ENCODE data around the gene CARNS1. TPM values are rescaled to one million over a fixed set of nuclear protein-coding genes. Genes with fewer than 3 reads are reported as not detected.

The CARNS1 gene
- total and polyA plus RNA-seq, 2 donors (not counting 1 experiment from before 2014, with no cell fraction given): 0.05 to 0.17 TPM

DNA sequence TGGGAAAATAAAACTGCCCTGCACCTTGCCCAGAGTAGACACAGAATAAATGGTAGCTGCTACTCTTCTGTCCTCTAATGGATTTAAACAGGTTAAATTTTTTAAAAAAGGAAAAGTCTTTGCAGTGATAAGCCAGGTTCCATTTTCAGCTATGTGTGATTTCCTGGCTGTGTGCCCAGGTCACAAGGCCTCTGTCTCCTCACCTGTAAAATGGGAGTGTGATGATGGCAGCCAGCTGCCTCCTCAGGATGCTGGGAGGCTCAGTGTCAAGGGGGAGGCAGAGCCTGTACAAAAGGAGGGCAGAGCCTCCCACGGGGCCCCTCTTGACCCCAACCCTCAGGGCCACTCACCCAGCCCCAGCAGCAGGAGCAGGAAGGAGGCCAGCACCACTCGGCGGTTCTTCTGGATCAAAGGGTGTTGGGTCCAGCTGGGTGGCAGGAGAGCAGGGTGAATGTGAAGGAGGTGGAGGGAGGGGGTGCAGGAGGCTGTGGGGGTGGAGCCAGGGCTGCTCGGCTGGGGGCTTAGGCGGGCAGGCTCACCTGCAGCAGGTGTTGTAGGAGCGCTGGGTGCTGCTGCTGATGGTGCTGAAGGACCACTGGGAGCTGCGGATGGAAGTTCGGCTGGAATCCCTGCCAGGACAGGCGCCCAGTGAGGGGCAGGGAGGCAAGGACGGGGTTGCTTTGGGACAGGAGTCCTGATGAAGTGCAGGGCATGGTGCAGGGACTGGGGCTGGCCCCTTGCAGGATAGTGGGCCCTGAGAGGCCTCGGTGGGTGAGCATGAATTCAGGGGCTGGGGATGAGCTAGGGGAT is 51.7 kb downstream of the CARNS1 start:
- Histone ChIP-seq H4K20me1 (ENCODE audit: control insufficient read depth, extremely low read depth, insufficient read depth, low read length) (no peaks in the 10 kb centered on the region), H3K9me3 (ENCODE audit: control insufficient read depth, insufficient read depth, low read depth, low read length) (no peaks in the 10 kb centered on the region), H3K27ac (ENCODE audit: insufficient read depth, low read length) (no peak overlapping the region), H3K4me1 (ENCODE audit: control insufficient read depth, extremely low read depth, insufficient read depth, low read length) (peaks cover 6% of the 10 kb centered on the region), H2AFZ (ENCODE audit: low read length) (no peak overlapping the region), H3K27me3 (ENCODE audit: control insufficient read depth, insufficient read depth, low read length) (no peaks in the 10 kb centered on the region), H3K79me2 (ENCODE audit: control insufficient read depth, insufficient read depth, low read length) (no peaks in the 10 kb centered on the region), H3K4me2 (ENCODE audit: extremely low read depth, insufficient read depth, low read length) (no peak overlapping the region), H3K36me3 (ENCODE audit: control insufficient read depth, insufficient read depth, low read length) (no peaks in the 10 kb centered on the region), H3K4me3 (replicated peaks in 1 of 4; ENCODE audit: control extremely low read depth in 1 of 4, insufficient read depth in 1 of 4, low read depth in 3 of 4, low read length in 4 of 4) (no peak overlapping the region), H3K9ac (ENCODE audit: insufficient read depth, low read length) (no peak overlapping the region)
- no peak for TF ChIP-seq EZH2 (IDR thresholded peaks at IDR 0.05; ENCODE audit: low read length, missing control alignments)
- TF ChIP-seq, protein P1, sequence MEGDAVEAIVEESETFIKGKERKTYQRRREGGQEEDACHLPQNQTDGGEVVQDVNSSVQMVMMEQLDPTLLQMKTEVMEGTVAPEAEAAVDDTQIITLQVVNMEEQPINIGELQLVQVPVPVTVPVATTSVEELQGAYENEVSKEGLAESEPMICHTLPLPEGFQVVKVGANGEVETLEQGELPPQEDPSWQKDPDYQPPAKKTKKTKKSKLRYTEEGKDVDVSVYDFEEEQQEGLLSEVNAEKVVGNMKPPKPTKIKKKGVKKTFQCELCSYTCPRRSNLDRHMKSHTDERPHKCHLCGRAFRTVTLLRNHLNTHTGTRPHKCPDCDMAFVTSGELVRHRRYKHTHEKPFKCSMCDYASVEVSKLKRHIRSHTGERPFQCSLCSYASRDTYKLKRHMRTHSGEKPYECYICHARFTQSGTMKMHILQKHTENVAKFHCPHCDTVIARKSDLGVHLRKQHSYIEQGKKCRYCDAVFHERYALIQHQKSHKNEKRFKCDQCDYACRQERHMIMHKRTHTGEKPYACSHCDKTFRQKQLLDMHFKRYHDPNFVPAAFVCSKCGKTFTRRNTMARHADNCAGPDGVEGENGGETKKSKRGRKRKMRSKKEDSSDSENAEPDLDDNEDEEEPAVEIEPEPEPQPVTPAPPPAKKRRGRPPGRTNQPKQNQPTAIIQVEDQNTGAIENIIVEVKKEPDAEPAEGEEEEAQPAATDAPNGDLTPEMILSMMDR (conservative IDR thresholded peaks at IDR 0.05 in 1 of 2, IDR thresholded peaks at IDR 0.05 in 1 of 2; ENCODE audit: low read depth in 1 of 2, low read length in 2 of 2): no peak
- no peak for DNase-seq (ENCODE audit: low read depth in 2 of 2)

DNA sequence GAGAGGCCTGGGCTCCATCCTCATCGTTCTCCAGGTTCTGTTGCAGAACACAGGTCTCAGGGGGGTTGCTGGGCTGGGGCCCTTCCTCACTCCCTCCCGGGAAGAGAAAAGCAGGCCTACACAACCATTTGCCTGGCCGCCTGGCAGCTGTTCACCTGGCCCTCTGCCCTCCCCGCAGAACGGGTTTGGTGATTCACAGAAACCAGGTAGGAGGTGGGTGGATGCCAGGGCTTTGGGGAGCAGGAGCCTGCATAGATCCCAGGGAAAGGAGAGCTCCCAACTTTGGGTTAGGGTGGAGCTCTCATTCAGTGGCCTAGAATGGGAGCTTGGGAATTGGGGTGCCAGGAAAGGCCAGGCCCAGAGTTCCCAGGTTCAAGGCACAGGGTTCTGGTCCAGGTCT is 52.6 kb downstream of the CARNS1 start:
- no peaks in the 10 kb centered on the region for H3K79me2 ChIP-seq (ENCODE audit: control insufficient read depth, insufficient read depth, low read length)
- H3K4me3 ChIP-seq (replicated peaks in 1 of 4; ENCODE audit: control extremely low read depth in 1 of 4, insufficient read depth in 1 of 4, low read depth in 3 of 4, low read length in 4 of 4): peak overlapping the region; percentile 58 to 91 (median 78)
- no peaks in the 10 kb centered on the region for H4K20me1 ChIP-seq (ENCODE audit: control insufficient read depth, extremely low read depth, insufficient read depth, low read length)
- peak overlapping the region; percentile 75 for H3K4me2 ChIP-seq (ENCODE audit: extremely low read depth, insufficient read depth, low read length)
- TF ChIP-seq, protein P1 (conservative IDR thresholded peaks at IDR 0.05 in 1 of 2, IDR thresholded peaks at IDR 0.05 in 1 of 2; ENCODE audit: low read depth in 1 of 2, low read length in 2 of 2): no peak
- TF ChIP-seq EZH2 (IDR thresholded peaks at IDR 0.05; ENCODE audit: low read length, missing control alignments): no peak
- H2AFZ ChIP-seq (ENCODE audit: low read length): no peak overlapping the region
- no peaks in the 10 kb centered on the region for H3K9me3 ChIP-seq (ENCODE audit: control insufficient read depth, insufficient read depth, low read depth, low read length)
- no peak overlapping the region for H3K27ac ChIP-seq (ENCODE audit: insufficient read depth, low read length)
- peak in 1 of 2 donors; percentile 44 for DNase-seq (ENCODE audit: low read depth in 2 of 2)
- no peaks in the 10 kb centered on the region for H3K36me3 ChIP-seq (ENCODE audit: control insufficient read depth, insufficient read depth, low read length)
- H3K4me1 ChIP-seq (ENCODE audit: control insufficient read depth, extremely low read depth, insufficient read depth, low read length): peaks cover 6% of the 10 kb centered on the region
- H3K9ac ChIP-seq (ENCODE audit: insufficient read depth, low read length): peak overlapping the region; percentile 79
- H3K27me3 ChIP-seq (ENCODE audit: control insufficient read depth, insufficient read depth, low read length): no peaks in the 10 kb centered on the region

DNA sequence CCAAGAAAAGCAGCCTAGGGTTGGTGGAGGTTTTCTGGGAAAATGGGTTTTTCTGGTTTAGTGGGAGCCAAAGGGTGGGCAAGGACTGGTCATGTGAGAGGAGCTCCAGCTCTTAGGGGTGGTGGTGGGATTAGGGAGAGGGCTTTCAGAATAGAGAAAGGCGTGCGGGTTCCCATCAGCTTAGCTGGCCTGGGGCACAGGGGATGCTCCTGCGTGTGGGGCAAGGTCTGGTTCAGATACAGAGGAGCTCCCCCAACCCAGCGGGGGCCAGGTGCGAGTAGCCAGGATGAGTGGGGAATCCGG is 52.9 kb downstream of the CARNS1 start:
- peak overlapping the region; percentile 58 to 91 (median 78) for H3K4me3 ChIP-seq (replicated peaks in 1 of 4; ENCODE audit: control extremely low read depth in 1 of 4, insufficient read depth in 1 of 4, low read depth in 3 of 4, low read length in 4 of 4)
- H3K79me2 ChIP-seq (ENCODE audit: control insufficient read depth, insufficient read depth, low read length): no peaks in the 10 kb centered on the region
- H4K20me1 ChIP-seq (ENCODE audit: control insufficient read depth, extremely low read depth, insufficient read depth, low read length): no peaks in the 10 kb centered on the region
- H3K4me1 ChIP-seq (ENCODE audit: control insufficient read depth, extremely low read depth, insufficient read depth, low read length): peaks cover 6% of the 10 kb centered on the region
- peak overlapping the region; percentile 73 for H3K27ac ChIP-seq (ENCODE audit: insufficient read depth, low read length)
- H3K9ac ChIP-seq (ENCODE audit: insufficient read depth, low read length): peak overlapping the region; percentile 79
- no peaks in the 10 kb centered on the region for H3K9me3 ChIP-seq (ENCODE audit: control insufficient read depth, insufficient read depth, low read depth, low read length)
- DNase-seq (ENCODE audit: low read depth in 2 of 2): no peak
- no peaks in the 10 kb centered on the region for H3K27me3 ChIP-seq (ENCODE audit: control insufficient read depth, insufficient read depth, low read length)
- TF ChIP-seq EZH2 (IDR thresholded peaks at IDR 0.05; ENCODE audit: low read length, missing control alignments): no peak
- TF ChIP-seq, protein P1 (conservative IDR thresholded peaks at IDR 0.05 in 1 of 2, IDR thresholded peaks at IDR 0.05 in 1 of 2; ENCODE audit: low read depth in 1 of 2, low read length in 2 of 2): no peak
- H2AFZ ChIP-seq (ENCODE audit: low read length): no peak overlapping the region
- H3K36me3 ChIP-seq (ENCODE audit: control insufficient read depth, insufficient read depth, low read length): no peaks in the 10 kb centered on the region
- H3K4me2 ChIP-seq (ENCODE audit: extremely low read depth, insufficient read depth, low read length): peak overlapping the region; percentile 75

Data from fibroblast of lung (primary cell).